Left cardiac atrium (tissue), 4 donors: ENCODE results near the gene ARHGAP15. TPM values are rescaled to one million over a fixed set of nuclear protein-coding genes. Genes with fewer than 3 reads are reported as not detected.

Experiments used
- ATAC-seq, 2 donors: fragments of 200-7000 bp; cut with Tn5 transposase; one replicate each; pipeline ENCODE4 v1.9.1; 2020; ENCODE audit warnings: mild to moderate bottlenecking in 2 of 2, moderate library complexity in 2 of 2
- DNase-seq: peaks from one replicate; pipeline ENCODE4 v3.0.0-alpha.2; 2020
- intact Hi-C, 2 donors: fragments of 100-400 bp; cut with DNase I; formaldehyde crosslinking; loops; one replicate each; pipeline versions ENCODE4 v1.14.1 to v1.15.1; 2022 to 2023
- total RNA-seq, 2 donors: library from RNA; stranded (reverse); fragmentation: NEBNext Ultra II Directional; extraction: Animal tissue kit (Norgen Biotek cat#: 25700); gene quantifications; one replicate each; pipeline ENCODE4 v1.2.1, GENCODE V29; 2021
- donor health status: DM: no; HTN: yes; CAD: no.
- donor health status: DM: no; HTN: yes; CAD: no; lungs with severe emphysema.
- donor health status: DM: yes; HTN: yes; CAD: no.
- donor health status: Dilated cardiomyopathy.

ARHGAP15 gene
- total RNA-seq, 2 donors from 2014 or later = 7.2 to 8.7 TPM

DNA sequence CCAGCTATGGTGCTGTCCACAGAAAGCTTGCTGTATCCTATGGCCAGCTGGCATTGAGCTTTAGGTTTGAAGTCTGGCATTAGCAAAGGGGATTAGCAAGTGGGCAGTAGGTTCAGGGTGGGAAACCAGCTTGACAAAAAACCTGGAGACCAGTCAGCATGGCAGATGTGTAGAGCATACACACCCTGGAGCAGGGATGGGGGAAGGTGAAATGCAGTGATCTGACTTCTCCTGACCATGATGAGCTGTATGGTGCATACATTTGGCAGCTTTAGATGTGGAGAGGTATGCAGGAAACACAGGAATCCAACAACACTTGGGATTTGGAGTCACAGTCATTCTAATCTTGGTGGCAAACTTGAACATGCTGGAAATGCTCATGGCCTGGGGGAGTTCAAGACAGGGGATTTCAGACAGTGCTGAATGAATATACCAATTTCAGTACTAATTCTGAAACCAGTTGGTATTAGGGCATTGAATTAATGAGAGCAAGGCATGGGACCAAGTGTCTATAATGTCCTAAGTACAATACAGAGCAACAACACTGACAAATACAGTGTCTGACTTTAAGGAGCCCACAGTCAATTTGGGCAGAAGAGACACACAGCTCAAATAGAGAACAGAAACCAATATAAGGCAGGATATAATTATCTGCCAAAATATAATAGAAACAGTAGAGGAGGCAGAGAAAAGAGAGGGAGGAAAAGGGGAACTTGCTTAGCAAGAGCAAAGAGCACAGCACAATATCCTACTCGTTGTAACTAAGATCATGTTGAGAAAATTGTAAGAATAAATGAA is 11.8 kb downstream of the ARHGAP15 start:
- peak in 1 of 2 donors; percentile 43 for ATAC-seq

DNA sequence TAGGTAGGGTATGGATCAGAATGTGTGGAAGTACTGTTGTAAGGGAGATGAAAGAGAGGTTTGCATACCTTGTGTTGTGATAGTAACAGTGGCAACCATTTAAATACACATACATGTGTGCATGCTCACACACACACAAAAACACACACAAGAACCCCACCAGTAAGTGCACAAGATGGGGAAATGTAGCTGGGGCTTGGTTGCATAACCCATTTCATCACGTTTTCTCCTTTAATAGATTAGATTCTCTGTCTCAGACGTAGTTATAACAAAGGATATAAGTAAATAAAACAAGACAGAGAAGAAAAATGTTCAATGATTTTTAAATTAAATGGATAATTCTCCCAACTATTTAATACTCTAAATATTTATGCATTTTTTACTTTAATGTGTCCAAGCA is 13.4 kb downstream of the ARHGAP15 start:
- ATAC-seq (no peak), DNase-seq (no peak)
- intact Hi-C loops = no loop called here

More for the DNA sequence above, 11.8 kb downstream of the ARHGAP15 start:
- intact Hi-C loops = no loop called here
- DNase-seq = no peak

DNA sequence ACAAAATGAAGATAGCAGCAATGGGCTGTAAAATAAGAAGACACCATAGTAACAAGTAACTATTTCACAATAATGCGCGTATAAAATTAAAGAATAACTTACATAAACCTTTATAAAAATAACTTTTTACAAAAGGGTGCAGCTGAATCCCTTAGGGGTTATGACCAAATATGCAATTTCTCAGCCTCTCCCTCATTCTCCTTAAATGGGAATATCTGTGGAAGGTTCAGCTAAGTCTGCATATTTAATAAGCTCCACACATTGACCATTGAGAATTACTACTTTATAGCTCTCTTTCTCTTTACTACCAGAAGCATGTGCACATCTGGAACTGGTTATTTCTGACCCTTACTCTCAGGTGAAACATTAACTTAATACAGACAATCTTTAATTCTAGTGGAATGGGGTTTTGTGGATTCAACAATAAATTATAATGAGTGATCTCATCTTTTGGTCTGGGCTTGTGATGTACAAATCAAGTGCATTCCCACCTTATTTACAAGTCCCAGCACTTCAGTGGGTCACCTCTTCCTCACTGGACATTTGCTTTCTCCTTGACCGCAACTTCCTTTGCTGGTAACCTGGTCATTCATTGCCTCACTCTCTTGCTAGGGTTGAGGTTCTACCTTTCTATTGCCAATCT is 15.7 kb downstream of the ARHGAP15 start:
- intact Hi-C loops = no loop called here
- no peak for ATAC-seq
- no peak for DNase-seq

DNA sequence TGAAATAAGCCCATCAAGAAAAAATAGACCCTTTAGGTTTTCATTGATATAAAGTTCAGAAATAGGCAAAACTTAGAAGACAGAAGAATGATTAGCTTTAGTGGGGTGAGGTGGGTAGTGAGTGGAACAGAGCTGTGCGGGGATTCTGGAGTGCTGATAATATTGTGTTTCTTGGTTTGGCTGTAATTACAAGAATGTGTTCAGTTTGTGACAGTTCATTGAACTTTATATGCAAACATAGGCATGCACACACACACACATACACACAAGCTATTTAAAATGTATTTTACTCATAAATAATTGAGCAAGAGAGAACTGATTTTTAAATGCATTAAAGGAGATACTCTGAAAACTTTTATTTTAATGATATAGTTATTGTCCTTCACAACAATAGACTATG is 17.1 kb downstream of the ARHGAP15 start:
- intact Hi-C loops = no loop called here
- ATAC-seq (no peak), DNase-seq (no peak)

DNA sequence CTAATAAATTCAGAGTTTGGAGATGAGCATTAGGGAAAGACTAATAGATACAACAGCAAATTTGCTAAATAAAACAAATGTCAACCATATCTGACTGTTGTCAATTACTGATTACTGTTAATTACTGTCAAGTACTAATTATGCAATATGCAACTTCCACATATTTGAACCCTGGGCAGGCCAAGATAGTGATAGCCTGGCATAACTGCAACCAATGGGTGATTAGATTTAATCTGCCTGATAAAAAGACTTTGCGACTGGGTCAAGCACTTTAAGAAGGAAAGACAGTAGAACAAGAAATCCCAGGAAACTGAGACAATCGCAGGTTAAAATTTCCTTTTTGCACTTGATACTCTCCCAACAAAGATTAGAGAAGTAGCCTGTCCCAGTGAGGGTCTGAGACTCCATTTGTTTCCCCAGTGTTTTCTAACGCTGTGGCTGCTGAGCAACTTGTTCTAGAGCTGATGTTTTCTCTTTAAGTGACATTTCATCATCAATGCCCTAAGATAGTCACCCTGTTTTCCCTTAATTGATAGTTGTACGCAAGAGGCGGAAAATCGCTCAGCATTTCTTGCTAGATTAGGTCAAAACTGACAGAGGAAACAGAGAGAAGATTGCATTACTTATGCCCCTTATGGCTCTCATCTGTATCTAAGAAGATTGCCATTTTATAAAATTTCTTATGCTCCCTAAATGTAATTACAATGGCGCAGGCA is 17.8 kb downstream of the ARHGAP15 start:
- ATAC-seq (no peak), DNase-seq (no peak)
- intact Hi-C loops = no loop called here

DNA sequence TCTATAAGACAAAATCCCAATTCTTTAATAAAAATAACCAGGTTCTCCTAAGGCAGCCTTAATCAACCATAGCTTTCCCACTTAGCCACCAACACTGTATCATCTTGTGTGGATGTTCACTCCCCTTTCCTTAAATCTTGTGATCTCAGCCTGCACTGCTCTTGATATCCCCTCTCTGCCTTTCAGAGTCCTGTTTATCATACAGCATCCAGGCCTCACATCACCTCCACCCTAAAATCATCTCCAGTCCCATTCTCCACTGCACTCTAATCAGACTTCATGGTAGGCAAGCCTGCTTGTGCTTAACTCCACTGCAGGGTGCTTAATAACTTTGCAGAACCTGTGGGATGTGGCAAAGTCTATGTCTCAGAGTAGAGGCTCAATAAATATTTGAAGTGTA is 18.8 kb downstream of the ARHGAP15 start:
- intact Hi-C loops = no loop called here
- ATAC-seq (no peak), DNase-seq (no peak)

DNA sequence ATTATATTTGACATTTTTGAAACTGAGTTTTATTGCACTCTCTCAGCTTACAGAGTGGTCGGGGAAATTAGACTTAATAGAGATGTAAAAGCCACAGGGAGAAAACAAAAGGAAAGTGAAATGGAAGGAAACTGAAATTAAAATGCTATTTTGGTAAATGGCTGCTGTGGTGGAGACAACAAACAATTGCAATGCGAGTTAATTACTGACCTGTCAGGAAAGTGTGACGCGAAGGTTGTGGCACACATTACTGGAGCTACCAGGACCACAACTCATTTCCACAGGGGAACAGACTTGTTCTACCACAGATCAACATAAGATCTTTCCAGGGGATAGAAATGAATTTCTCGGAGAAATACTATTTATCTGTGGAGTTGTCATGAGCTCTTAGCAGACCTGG is 19.5 kb downstream of the ARHGAP15 start:
- DNase-seq (no peak), ATAC-seq (no peak)
- intact Hi-C loops = no loop called here

DNA sequence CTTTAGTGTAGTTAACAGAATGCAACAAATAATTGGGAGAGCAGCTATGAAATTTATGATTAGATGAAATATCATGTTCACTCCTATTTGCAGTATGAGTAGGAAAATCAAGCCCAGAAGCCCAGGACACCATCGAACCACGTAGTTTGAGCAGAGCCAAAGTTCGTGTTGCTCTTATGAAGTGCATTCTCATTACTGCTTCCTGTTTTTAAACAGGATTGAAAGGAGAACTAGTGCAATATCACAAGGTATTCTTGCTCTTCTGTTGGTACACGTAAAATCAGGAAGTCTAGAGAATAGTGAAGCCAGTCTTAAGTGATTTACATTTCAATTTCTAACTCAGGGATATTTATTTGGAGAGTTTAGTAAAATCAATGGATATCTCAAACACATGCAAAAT is 21.1 kb downstream of the ARHGAP15 start:
- no peak for ATAC-seq
- intact Hi-C loops = no loop called here

DNA sequence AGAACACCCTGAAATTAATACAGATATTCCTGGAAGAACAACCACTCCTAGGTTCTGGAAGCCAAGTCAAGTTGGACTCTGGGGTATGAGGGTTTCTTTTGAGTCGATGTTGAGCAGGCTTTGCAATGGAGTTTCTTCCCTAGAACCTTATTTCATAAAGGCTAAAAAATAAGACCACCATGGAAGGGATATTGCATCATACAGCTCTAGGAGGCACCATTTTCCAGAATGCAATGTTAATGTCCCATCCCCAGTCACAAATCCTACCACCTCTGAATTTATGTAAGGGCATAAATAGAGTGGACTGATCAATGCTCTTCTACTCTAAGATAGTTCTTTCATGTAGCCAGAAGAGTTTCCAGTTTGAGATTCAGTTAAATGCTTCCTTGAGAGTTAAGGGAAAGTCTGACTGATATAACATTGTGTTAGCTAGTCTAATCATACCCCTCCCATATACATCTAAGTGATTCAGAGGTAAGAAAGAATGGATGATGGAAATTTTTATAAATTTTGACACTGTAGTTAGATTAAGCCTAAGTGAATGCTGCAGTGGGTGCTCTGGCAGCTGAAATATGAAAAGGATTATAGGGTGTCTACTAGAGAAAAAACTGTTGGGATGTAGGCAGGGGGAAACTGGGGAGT is 22.0 kb downstream of the ARHGAP15 start:
- intact Hi-C loops = no loop called here
- DNase-seq (no peak), ATAC-seq (no peak)

More for the DNA sequence above, 21.1 kb downstream of the ARHGAP15 start:
- DNase-seq = no peak

DNA sequence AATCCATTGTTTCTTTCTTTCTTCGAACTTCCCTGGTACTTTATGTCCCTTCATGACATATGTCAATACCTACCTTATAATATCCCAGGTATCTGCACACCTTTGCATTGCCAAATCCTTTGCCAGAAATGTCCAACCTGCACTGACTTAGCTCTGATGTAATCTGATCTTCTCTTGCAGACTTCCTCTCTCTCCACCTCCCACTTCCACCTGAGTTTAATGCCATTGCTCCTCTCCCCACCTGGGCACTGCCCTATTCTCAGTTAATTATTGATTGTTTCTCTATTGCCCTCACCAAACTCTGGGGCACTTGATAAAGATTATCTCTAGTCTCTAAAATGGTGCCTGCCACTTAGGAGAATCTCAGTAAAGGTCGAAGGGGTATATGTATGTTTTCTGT is 23.0 kb downstream of the ARHGAP15 start:
- DNase-seq (no peak), ATAC-seq (no peak)
- intact Hi-C loops = no loop called here

DNA sequence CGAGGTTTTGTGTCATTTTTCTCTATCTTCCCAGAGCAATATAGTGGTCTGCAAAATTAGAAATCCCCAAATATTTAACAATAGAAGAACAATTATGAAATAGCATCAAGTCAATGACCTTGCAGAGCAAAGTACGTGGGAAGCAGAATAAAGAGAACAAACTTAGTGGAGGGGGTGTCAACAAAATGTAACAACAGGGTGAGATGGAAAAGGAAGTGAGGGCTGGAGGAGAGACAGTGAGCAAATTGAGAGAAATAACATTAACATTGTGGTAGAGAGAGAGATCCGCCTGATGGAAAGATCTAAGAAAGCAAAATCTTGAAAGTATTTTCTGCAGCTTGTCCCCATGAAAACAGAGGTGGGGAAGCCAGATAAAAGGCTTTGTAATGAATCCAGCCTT is 23.4 kb downstream of the ARHGAP15 start:
- no peak for ATAC-seq
- intact Hi-C loops = no loop called here
- DNase-seq = no peak

DNA sequence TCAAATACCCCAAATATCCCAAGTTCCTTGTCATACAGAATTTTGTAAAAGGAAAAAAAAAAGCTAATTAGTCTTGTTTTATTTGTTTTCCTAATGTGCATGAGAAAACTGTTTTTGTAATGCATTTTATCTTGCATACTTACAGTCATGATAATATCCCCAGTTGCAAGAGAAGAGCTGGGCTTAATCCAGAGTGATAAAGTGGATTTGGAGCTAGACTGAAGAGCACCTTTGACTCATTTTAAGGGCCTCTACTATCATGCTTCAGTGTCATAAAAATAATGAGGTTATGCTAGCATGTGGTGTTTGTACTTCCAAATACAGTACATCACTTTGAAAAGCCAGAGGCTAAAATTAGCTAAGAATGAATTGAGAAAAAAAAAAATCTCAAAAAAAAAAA is 26.4 kb downstream of the ARHGAP15 start:
- DNase-seq (no peak), ATAC-seq (peak in 1 of 2 donors; percentile 51)
- intact Hi-C loops = no loop called here

DNA sequence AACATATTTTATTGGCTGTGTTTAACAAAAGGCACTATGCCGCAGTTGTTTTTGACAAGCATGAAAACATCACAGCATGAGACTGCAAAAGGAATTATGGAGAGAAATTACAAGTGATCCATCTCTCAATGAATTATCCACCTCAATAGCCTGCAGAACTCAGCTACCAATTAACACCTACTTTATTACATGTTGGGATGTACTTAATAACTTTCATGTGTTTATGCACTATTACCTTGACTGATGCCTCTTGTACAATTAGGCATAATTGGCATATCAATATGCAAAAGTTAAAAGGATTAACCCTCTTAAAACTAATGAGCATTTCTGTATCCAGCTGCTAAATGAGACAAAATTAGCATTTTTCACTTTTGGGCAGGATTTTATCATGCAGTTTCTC is 27.8 kb downstream of the ARHGAP15 start:
- DNase-seq (no peak), ATAC-seq (no peak)
- intact Hi-C loops = no loop called here

DNA sequence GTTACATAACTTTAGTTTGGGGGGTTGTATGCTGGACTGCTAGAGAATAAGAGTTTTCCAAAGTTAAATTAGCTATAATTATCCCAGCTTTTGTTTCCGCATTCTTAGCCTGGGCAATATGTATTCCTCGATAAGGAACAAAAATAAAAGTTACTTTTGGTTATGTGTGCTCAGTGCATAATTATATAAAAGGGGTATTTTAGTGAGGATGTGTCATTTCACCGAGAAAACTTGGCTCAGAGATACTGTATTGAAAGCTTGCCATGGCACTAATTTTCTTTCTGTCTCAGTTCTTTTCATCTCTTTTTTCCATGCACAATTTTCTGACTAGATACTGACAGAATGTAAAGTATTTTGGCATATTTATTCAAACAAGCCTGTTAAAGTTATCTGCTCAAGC is 28.2 kb downstream of the ARHGAP15 start:
- ATAC-seq = no peak
- intact Hi-C loops = no loop called here

DNA sequence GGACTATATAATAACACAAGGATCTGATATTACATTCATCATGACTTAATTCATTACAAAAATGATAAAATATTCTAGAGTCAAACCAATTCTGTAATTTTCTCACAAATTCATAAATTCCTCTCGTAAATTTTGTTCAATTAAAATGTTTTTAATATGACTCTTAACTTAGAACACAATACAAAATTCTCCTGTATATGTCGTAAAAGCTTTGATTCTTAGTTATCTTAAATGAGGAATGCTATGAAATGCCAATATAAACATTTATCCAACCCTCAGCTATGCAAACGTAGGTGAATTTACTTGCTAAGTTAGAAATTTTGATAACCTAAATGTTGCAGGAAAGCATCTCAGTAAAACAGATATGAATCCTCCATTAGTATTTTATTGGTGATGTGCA is 28.9 kb downstream of the ARHGAP15 start:
- ATAC-seq = no peak
- intact Hi-C loops = no loop called here
- DNase-seq = no peak

More for the DNA sequence above, 28.2 kb downstream of the ARHGAP15 start:
- no peak for DNase-seq

DNA sequence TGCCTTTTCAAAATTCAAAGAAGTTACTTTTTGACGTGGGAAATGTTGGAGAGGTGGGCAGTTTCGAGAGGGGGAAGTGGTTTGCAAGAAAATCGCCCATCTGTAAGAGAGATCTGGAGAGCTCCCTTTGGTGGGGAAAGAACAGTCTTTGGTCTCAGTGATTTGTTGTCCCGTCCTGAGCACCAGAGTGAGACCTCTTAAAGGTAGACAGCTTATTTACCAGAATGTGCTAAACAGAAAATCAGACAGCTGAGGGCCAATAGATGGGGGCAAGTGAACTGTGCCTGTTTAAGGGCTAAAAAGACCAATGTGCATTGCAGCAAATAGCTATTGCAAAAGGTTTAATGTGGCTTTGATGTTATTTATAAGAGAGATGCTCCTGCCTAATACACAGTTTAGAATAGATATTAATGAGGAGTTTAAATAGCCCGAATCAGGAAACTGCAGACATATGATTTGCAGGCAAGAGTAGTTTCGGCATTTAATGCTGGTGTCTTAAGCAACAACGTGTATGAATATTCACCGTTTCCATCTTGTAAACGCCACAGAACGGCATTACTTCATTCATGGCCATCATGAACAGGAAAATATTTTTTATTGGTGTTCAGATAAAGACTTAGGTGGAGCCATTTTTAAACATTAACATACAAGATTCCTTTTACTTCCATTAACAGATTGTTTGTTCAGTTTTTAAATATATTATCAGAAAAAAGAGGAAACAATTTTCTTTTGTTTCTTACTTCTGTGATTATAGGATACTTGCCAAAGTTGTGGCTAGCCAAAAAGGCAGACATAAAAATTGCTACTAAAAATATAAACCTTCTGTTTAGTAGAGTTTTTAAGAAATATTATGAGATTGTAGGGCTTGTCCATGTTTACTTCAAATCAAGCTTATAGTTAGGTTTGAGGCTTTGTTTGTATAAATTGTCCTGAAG is 29.6 kb downstream of the ARHGAP15 start:
- DNase-seq (no peak), ATAC-seq (no peak)
- intact Hi-C loops = no loop called here

DNA sequence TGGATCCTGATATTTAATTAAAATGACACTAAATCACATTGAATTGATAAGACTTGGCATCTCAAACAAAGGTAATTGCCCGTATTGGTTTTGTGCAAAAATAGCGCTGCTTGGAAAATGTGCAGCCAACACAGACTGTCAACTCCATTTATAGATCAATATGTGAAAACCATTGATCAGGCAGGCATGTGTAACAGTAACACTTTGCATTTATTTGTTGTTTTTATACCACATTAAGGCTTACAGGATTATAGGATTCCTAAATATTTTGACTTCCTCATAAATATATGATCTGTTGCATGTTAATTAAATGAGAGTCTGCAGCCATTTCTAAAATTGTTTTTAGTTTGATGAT is 30.2 kb downstream of the ARHGAP15 start:
- ATAC-seq (no peak), DNase-seq (no peak)
- intact Hi-C loops = no loop called here

DNA sequence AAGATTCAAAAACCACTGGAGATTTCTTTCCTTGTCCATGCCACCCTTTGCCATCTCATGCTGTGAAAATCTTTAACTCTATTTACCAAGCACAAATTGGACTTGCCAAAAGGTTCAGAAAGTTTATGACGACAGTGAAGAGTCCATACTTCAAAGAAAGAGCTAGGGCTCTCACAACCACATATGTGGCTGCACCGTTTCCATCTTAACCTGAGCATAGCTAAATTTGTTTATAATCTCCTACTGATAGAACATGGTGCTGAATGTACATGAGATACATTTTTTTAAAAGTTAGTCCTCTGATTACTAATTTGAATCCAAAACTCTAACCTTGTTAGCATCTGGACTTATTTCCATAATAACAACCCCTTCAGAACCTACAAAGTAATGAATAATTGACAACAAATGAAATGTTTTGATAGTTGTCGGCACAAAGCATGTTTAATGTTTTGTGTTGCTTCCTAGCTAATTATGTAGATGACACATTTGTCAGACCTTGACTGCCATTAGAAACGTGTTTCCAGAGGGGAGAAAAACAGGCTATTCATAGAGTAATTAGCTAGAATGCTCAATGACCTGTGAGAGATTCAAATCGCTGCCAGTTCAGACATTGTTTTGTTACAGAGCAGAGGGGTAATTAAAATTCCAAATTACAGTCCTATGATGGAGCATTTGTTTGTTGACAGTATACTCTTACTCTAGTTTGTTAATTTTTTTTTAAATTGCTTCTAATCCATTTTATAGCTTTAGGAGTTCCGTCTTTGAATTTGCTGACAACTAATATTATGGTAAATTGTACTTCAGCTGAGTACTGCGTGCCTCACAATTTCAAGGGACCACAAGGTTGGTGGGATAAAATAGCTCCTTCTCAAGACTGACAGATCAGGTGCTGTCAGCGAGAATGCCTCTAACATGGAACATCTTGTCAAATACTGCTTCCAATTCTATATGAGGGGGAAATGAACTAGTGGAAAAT is 31.8 kb downstream of the ARHGAP15 start:
- no peak for ATAC-seq
- intact Hi-C loops = loop anchor here in 1 of 2 donors (5.0 kb wide), 1 partner anchor 61 kb away; no protein-coding TSS in a partner anchor
- no peak for DNase-seq
